C4-2B (cell line): ENCODE results near the gene ACTR6.
"Not testable (repeated sequence)": the region's sequence is repeated elsewhere in the genome, so short reads cannot be mapped to it uniquely, and the experiment has no call there.

Source experiments
- H3K27ac ChIP-seq: fragments of 450-650 bp; 2 replicates; pipeline ENCODE4 v1.5.1; 2017
- CTCF ChIP-seq: fragments of 450-650 bp; conservative IDR thresholded peaks from 2 replicates; pipeline ENCODE4 v1.5.1; 2017; ENCODE audit warnings: mild to moderate bottlenecking
- ZFX ChIP-seq: fragments of 450-650 bp; IDR thresholded peaks from 2 replicates; pipeline ENCODE4 v1.6.1; 2017

ACTR6 gene

GRCh38 chr12:100186071-100186470, 14.5 kb upstream of the ACTR6 start:
- no peak overlapping the region for H3K27ac ChIP-seq
- no peak for TF ChIP-seq CTCF

- H3K27ac ChIP-seq: no peak overlapping the region
- TF ChIP-seq CTCF: no peak
- TF ChIP-seq ZFX: no peak
These were observed 13.5 kb upstream of the ACTR6 start for GRCh38 chr12:100187068-100187467.

GRCh38 chr12:100187857-100188519, 12.6 kb upstream of the ACTR6 start:
- TF ChIP-seq ZFX: no peak
- TF ChIP-seq CTCF: no peak
- H3K27ac ChIP-seq: no peak overlapping the region

GRCh38 chr12:100188888-100189635, 11.6 kb upstream of the ACTR6 start:
- not testable (repeated sequence) for H3K27ac ChIP-seq

- TF ChIP-seq CTCF (no peak), ZFX (no peak)
- no peak overlapping the region for H3K27ac ChIP-seq
These were observed 10.8 kb upstream of the ACTR6 start for GRCh38 chr12:100189636-100190394.

- no peak overlapping the region for H3K27ac ChIP-seq
- TF ChIP-seq ZFX (no peak), CTCF (no peak)
These were observed 7.5 kb upstream of the ACTR6 start for GRCh38 chr12:100193085-100193484.

- H3K27ac ChIP-seq: no peak overlapping the region
- TF ChIP-seq CTCF (no peak), ZFX (no peak)
These were observed 3.1 kb upstream of the ACTR6 start for GRCh38 chr12:100197486-100197885.
